ENCODE data around the gene PTPRT. TPM values are rescaled to one million over a fixed set of nuclear protein-coding genes. Genes with fewer than 3 reads are reported as not detected.

The PTPRT gene
- polyA plus RNA-seq, 1 experiment = not detected

GRCh38 chr20:42594011-42594410 lies 595.7 kb downstream of the PTPRT start:
- ChIA-PET CTCF (no interaction called here), POLR2A (no interaction called here)
- Histone ChIP-seq H3K4me3 (ENCODE audit: low read depth, low read length) (no peak overlapping the region), H3K36me3 (ENCODE audit: control insufficient read depth, insufficient read depth, low read length) (no peaks in the 10 kb centered on the region), H3K27me3 (ENCODE audit: control insufficient read depth, insufficient read depth, low read length) (no peaks in the 10 kb centered on the region)
- no peak for TF ChIP-seq CTCF (IDR thresholded peaks at IDR 0.05; ENCODE audit: insufficient read depth, low read depth, low read length)
- no peak for DNase-seq (ENCODE audit: low read depth)

GRCh38 chr20:42589976-42590639 lies 599.6 kb downstream of the PTPRT start:
- no peak for TF ChIP-seq CTCF (IDR thresholded peaks at IDR 0.05; ENCODE audit: insufficient read depth, low read depth, low read length)
- ChIA-PET POLR2A (no interaction called here), CTCF (no interaction called here)
- H3K36me3 ChIP-seq (ENCODE audit: control insufficient read depth, insufficient read depth, low read length) = no peaks in the 10 kb centered on the region
- no peak overlapping the region for H3K4me3 ChIP-seq (ENCODE audit: low read depth, low read length)
- no peak for DNase-seq (ENCODE audit: low read depth)
- no peaks in the 10 kb centered on the region for H3K27me3 ChIP-seq (ENCODE audit: control insufficient read depth, insufficient read depth, low read length)

- ChIA-PET CTCF (no interaction called here), POLR2A (no interaction called here)
- TF ChIP-seq CTCF (IDR thresholded peaks at IDR 0.05; ENCODE audit: insufficient read depth, low read depth, low read length) = no peak
- Histone ChIP-seq H3K36me3 (ENCODE audit: control insufficient read depth, insufficient read depth, low read length) (no peaks in the 10 kb centered on the region), H3K4me3 (ENCODE audit: low read depth, low read length) (no peak overlapping the region), H3K27me3 (ENCODE audit: control insufficient read depth, insufficient read depth, low read length) (no peaks in the 10 kb centered on the region)
- no peak for DNase-seq (ENCODE audit: low read depth)
Measured at GRCh38 chr20:42588847-42589246, 600.9 kb downstream of the PTPRT start.

- ChIA-PET POLR2A (no interaction called here), CTCF (no interaction called here)
Measured at GRCh38 chr20:42587427-42587826, 602.3 kb downstream of the PTPRT start.

GRCh38 chr20:42581311-42581710 lies 608.4 kb downstream of the PTPRT start:
- no peak for TF ChIP-seq CTCF (IDR thresholded peaks at IDR 0.05; ENCODE audit: insufficient read depth, low read depth, low read length)
- DNase-seq (ENCODE audit: low read depth) = no peak
- ChIA-PET CTCF (no interaction called here), POLR2A (no interaction called here)
- Histone ChIP-seq H3K27me3 (ENCODE audit: control insufficient read depth, insufficient read depth, low read length) (no peaks in the 10 kb centered on the region), H3K4me3 (ENCODE audit: low read depth, low read length) (no peak overlapping the region), H3K36me3 (ENCODE audit: control insufficient read depth, insufficient read depth, low read length) (no peaks in the 10 kb centered on the region)

More at GRCh38 chr20:42587427-42587826, 602.3 kb downstream of the PTPRT start:
- Histone ChIP-seq H3K36me3 (ENCODE audit: control insufficient read depth, insufficient read depth, low read length) (no peaks in the 10 kb centered on the region), H3K27me3 (ENCODE audit: control insufficient read depth, insufficient read depth, low read length) (no peaks in the 10 kb centered on the region), H3K4me3 (ENCODE audit: low read depth, low read length) (no peak overlapping the region)
- TF ChIP-seq CTCF (IDR thresholded peaks at IDR 0.05; ENCODE audit: insufficient read depth, low read depth, low read length) = no peak
- DNase-seq (ENCODE audit: low read depth) = no peak

All from BJ (cell line).